ENCODE data around the gene FLOT1.

Gene FLOT1

GRCh38 chr6:30689985-30690384, 52.5 kb downstream of the FLOT1 start:
- DNase-seq: no peak

- DNase-seq: no peak
Measured at GRCh38 chr6:30689022-30689865, 53.2 kb downstream of the FLOT1 start.

GRCh38 chr6:30688569-30688968, 53.9 kb downstream of the FLOT1 start:
- no peak for DNase-seq

GRCh38 chr6:30687659-30688431, 54.6 kb downstream of the FLOT1 start:
- no peak for DNase-seq

- peak; percentile 92 for DNase-seq
Measured at GRCh38 chr6:30686908-30687658, 55.4 kb downstream of the FLOT1 start.

- peak; percentile 61 to 68 for DNase-seq
Measured at GRCh38 chr6:30686009-30686907, 56.2 kb downstream of the FLOT1 start, which contains the start of gene PPP1R18. Gene PPP1R18 (minus strand): TSS chr6:30686645. CDS start chr6:30686018, 627 bp downstream.

GRCh38 chr6:30685157-30686008, 57.1 kb downstream of the FLOT1 start:
- DNase-seq: peak; percentile 39 to 43

- peak; percentile 80 to 85 for DNase-seq
Measured at GRCh38 chr6:30684386-30685156, 57.9 kb downstream of the FLOT1 start.

- DNase-seq: no peak
Measured at GRCh38 chr6:30683980-30684338, 58.5 kb downstream of the FLOT1 start.

- no peak for DNase-seq
Measured at GRCh38 chr6:30683183-30683979, 59.1 kb downstream of the FLOT1 start.

GRCh38 chr6:30682143-30683117, 60.1 kb downstream of the FLOT1 start:
- peak; percentile 98 to 99 for DNase-seq

- no peak for DNase-seq
Measured at GRCh38 chr6:30681766-30682142, 60.7 kb downstream of the FLOT1 start.

GRCh38 chr6:30679765-30680535, 62.5 kb downstream of the FLOT1 start:
- DNase-seq: no peak

GRCh38 chr6:30678964-30679726, 63.3 kb downstream of the FLOT1 start:
- DNase-seq: peak; percentile 62 to 73

Measured in Kasumi-1 (cell line).